K562 (cell line): Measurements from ENCODE around the gene NRM.

Experiments used
- BACH1 ChIP-seq: fragments of 200-800 bp; sonication (Bioruptor generic); IDR thresholded peaks from 2 replicates; pipeline ENCODE4 v1.6.1; 2016; ENCODE audit warnings: missing genetic modification characterization, missing compliant biosample characterization
- CBX5 ChIP-seq: IDR thresholded peaks from 2 replicates; pipeline ENCODE4 v1.6.1; 2014; ENCODE audit warnings: low read depth, borderline replicate concordance
- EP300 ChIP-seq: IDR thresholded peaks from 2 replicates; pipeline ENCODE4 v1.6.1; 2012; ENCODE audit warnings: low read length, improper control_type of control experiment
- FOXJ3 ChIP-seq: sonication (generic); formaldehyde crosslinking; IDR thresholded peaks from 2 replicates; pipeline ENCODE4 v1.4.0; 2020; ENCODE audit warnings: mild to moderate bottlenecking, missing genetic modification reagents
- GATA2 ChIP-seq: sonication (generic); formaldehyde crosslinking; IDR thresholded peaks from 2 replicates; pipeline ENCODE4 v1.4.0; 2020; ENCODE audit warnings: mild to moderate bottlenecking, missing genetic modification reagents
- HOXB6 ChIP-seq: fragments of 250-450 bp; sonication (Bioruptor Pico); IDR thresholded peaks from 2 replicates; pipeline ENCODE4 v1.5.1; 2022; ENCODE audit warnings: mild to moderate bottlenecking, borderline replicate concordance
- TF ChIP-seq, protein P1 (sequence below): IDR thresholded peaks from 3 replicates; pipeline ENCODE4 v1.6.1; 2011; ENCODE audit warnings: borderline replicate concordance, mild to moderate bottlenecking; ENCODE audit not compliant: insufficient read length, insufficient read depth
- TF ChIP-seq, protein P2 (sequence below): IDR thresholded peaks from 2 replicates; pipeline ENCODE4 v1.6.1; 2011; ENCODE audit warnings: borderline replicate concordance, low read depth, mild to moderate bottlenecking, moderate library complexity, low read length; ENCODE audit not compliant: insufficient read depth, poor library complexity, severe bottlenecking
- TF ChIP-seq, protein P3 (sequence below), 3 experiments: IDR thresholded peaks in 2 of 3; conservative IDR thresholded peaks in 1 of 3; 2 replicates each; pipeline ENCODE4 v1.5.1; 2011 to 2012; ENCODE audit warnings: low read length in 3 of 3, mild to moderate bottlenecking in 3 of 3, control low read depth in 2 of 3, improper control_type of control experiment in 1 of 3, inconsistent platforms in 1 of 3, low read depth in 1 of 3, mixed read lengths in 1 of 3, moderate library complexity in 1 of 3; ENCODE audit not compliant: insufficient read depth in 2 of 3

- TF ChIP-seq CBX5 (no peak), FOXJ3 (CRISPR knock-in tag) (no peak), GATA2 (CRISPR knock-in tag) (no peak), EP300 (no peak), BACH1 (tag) (no peak), HOXB6 (no peak)
- TF ChIP-seq, protein P1, sequence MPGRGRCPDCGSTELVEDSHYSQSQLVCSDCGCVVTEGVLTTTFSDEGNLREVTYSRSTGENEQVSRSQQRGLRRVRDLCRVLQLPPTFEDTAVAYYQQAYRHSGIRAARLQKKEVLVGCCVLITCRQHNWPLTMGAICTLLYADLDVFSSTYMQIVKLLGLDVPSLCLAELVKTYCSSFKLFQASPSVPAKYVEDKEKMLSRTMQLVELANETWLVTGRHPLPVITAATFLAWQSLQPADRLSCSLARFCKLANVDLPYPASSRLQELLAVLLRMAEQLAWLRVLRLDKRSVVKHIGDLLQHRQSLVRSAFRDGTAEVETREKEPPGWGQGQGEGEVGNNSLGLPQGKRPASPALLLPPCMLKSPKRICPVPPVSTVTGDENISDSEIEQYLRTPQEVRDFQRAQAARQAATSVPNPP = no peak
- TF ChIP-seq, protein P2, sequence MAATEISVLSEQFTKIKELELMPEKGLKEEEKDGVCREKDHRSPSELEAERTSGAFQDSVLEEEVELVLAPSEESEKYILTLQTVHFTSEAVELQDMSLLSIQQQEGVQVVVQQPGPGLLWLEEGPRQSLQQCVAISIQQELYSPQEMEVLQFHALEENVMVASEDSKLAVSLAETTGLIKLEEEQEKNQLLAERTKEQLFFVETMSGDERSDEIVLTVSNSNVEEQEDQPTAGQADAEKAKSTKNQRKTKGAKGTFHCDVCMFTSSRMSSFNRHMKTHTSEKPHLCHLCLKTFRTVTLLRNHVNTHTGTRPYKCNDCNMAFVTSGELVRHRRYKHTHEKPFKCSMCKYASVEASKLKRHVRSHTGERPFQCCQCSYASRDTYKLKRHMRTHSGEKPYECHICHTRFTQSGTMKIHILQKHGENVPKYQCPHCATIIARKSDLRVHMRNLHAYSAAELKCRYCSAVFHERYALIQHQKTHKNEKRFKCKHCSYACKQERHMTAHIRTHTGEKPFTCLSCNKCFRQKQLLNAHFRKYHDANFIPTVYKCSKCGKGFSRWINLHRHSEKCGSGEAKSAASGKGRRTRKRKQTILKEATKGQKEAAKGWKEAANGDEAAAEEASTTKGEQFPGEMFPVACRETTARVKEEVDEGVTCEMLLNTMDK = no peak
- TF ChIP-seq, protein P3, sequence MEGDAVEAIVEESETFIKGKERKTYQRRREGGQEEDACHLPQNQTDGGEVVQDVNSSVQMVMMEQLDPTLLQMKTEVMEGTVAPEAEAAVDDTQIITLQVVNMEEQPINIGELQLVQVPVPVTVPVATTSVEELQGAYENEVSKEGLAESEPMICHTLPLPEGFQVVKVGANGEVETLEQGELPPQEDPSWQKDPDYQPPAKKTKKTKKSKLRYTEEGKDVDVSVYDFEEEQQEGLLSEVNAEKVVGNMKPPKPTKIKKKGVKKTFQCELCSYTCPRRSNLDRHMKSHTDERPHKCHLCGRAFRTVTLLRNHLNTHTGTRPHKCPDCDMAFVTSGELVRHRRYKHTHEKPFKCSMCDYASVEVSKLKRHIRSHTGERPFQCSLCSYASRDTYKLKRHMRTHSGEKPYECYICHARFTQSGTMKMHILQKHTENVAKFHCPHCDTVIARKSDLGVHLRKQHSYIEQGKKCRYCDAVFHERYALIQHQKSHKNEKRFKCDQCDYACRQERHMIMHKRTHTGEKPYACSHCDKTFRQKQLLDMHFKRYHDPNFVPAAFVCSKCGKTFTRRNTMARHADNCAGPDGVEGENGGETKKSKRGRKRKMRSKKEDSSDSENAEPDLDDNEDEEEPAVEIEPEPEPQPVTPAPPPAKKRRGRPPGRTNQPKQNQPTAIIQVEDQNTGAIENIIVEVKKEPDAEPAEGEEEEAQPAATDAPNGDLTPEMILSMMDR (IDR thresholded peaks at IDR 0.05 in 2 of 3, conservative IDR thresholded peaks at IDR 0.05 in 1 of 3; ENCODE audit: insufficient read depth in 2 of 3, low read depth in 1 of 3, low read length in 3 of 3) = no peak
Observed at GRCh38 chr6:30714263-30714662, 23.5 kb upstream of the NRM start.
